Endothelial cell of umbilical vein (primary cell): ENCODE results near the gene RBM33. TPM values are rescaled to one million over a fixed set of nuclear protein-coding genes. Genes with fewer than 3 reads are reported as not detected.

Experiments used
- BruUV-seq: library from RNA; stranded (reverse); fragments of 400-500 nt; replicated peaks from 2 replicates; lab custom pipeline; 2021; lab: Mats Ljungman, UMichigan
- CTCF ChIA-PET: fragments of 300-600, 350-600 bp; sonication (Branson Sonifier 250); formaldehyde crosslinking; loops from one replicate; lab custom pipeline; 2021; ENCODE audit warnings: antibody characterized with exemption, inconsistent platforms; lab: Charles Lee
- POLR2A ChIA-PET: fragments of 300-600, 350-600 bp; sonication (Branson Sonifier 250); formaldehyde crosslinking; loops from one replicate; lab custom pipeline; 2021; ENCODE audit warnings: antibody characterized with exemption, inconsistent platforms; lab: Charles Lee
- DNase-seq: peaks from one replicate; pipeline ENCODE4 v3.0.0-alpha.2; 2011; ENCODE audit warnings: low read depth, low spot score
- FAIRE-seq: peaks from 2 replicates; lab custom pipeline; 2011; peaks lifted over from hg19 to GRCh38; lab: Jason Lieb, UNC
- H2AFZ ChIP-seq: 2 replicates; pipeline ENCODE4 v1.6.0; 2012; ENCODE audit warnings: low read depth, low read length, control low read depth, inconsistent platforms
- H3K27ac ChIP-seq: 2 replicates; pipeline ENCODE4 v1.5.1; 2011; ENCODE audit warnings: low read depth, mild to moderate bottlenecking, control low read depth, low read length, moderate library complexity; ENCODE audit not compliant: insufficient read depth
- H3K27me3 ChIP-seq, 2 experiments: 2 replicates each; pipeline versions ENCODE4 v1.6.0 to v1.6.1; 2011; ENCODE audit warnings: low read length in 2 of 2, mixed read lengths in 1 of 2; ENCODE audit not compliant: control insufficient read depth in 2 of 2, insufficient read depth in 2 of 2
- H3K36me3 ChIP-seq, 2 experiments: 2 replicates in 1 of 2; 3 replicates in 1 of 2; pipeline ENCODE4 v1.5.1; 2011; ENCODE audit warnings: low read length in 2 of 2, mild to moderate bottlenecking in 1 of 2, moderate library complexity in 1 of 2; ENCODE audit not compliant: control insufficient read depth in 2 of 2, insufficient read depth in 2 of 2; ENCODE audit errors: extremely low read depth in 1 of 2
- H3K4me1 ChIP-seq: 3 replicates; pipeline ENCODE4 v1.5.1; 2011; ENCODE audit warnings: mild to moderate bottlenecking, low read length; ENCODE audit not compliant: control insufficient read depth, insufficient read depth; ENCODE audit errors: extremely low read depth
- H3K4me2 ChIP-seq: 2 replicates; pipeline ENCODE4 v1.6.1; 2011; ENCODE audit warnings: low read length, control low read depth, mixed read lengths; ENCODE audit not compliant: insufficient read depth
- H3K4me3 ChIP-seq, 3 experiments: fragments of 200-600 bp in 1 of 3; sonication (generic), shearing (Covaris generic) in 1 of 3; replicated peaks in 1 of 3; 2 replicates each; pipeline ENCODE4 v1.5.1; 2011 to 2016; ENCODE audit warnings: control low read depth in 3 of 3, low read length in 3 of 3, mild to moderate bottlenecking in 2 of 3, inconsistent platforms in 1 of 3, low read depth in 1 of 3, moderate library complexity in 1 of 3; ENCODE audit not compliant: insufficient read depth in 1 of 3
- H3K79me2 ChIP-seq: 2 replicates; pipeline ENCODE4 v1.6.0; 2012; ENCODE audit warnings: low read length, inconsistent platforms; ENCODE audit not compliant: control insufficient read depth, insufficient read depth
- H3K9ac ChIP-seq: replicated peaks from 2 replicates; pipeline ENCODE3; 2011; ENCODE audit warnings: low read length, control low read depth; ENCODE audit not compliant: insufficient read depth; ENCODE audit errors: extremely low read depth
- H3K9me1 ChIP-seq: replicated peaks from 3 replicates; pipeline ENCODE4 v1.6.0; 2011; ENCODE audit warnings: mild to moderate bottlenecking, low read length; ENCODE audit not compliant: control insufficient read depth, insufficient read depth; ENCODE audit errors: extremely low read depth
- H3K9me3 ChIP-seq: replicated peaks from 2 replicates; pipeline ENCODE4 v1.5.1; 2012; ENCODE audit warnings: low read length, inconsistent platforms; ENCODE audit not compliant: control insufficient read depth, insufficient read depth
- H4K20me1 ChIP-seq: replicated peaks from 2 replicates; pipeline ENCODE3; 2011; ENCODE audit warnings: mild to moderate bottlenecking, low read length; ENCODE audit not compliant: control insufficient read depth, insufficient read depth; ENCODE audit errors: extremely low read depth
- CTCF ChIP-seq, 2 donors: IDR thresholded peaks; 1 replicate in 1 of 2; 2 replicates in 1 of 2; pipeline ENCODE4 v1.5.1; 2011; ENCODE audit warnings: low read length in 2 of 2, mild to moderate bottlenecking in 2 of 2, moderate library complexity in 2 of 2, control low read depth in 1 of 2, inconsistent platforms in 1 of 2, low read depth in 1 of 2; ENCODE audit not compliant: insufficient read depth in 1 of 2; ENCODE audit errors: extremely low read depth in 1 of 2
- EZH2 ChIP-seq: IDR thresholded peaks from 2 replicates; pipeline ENCODE4 v1.6.1; 2012; ENCODE audit warnings: borderline replicate concordance, low read depth, mild to moderate bottlenecking, moderate library complexity, low read length, inconsistent platforms; ENCODE audit not compliant: severe bottlenecking
- FOS ChIP-seq: IDR thresholded peaks from 2 replicates; pipeline ENCODE4 v1.6.1; 2011; ENCODE audit warnings: mild to moderate bottlenecking, low read length, moderate library complexity, borderline replicate concordance; ENCODE audit not compliant: insufficient read depth
- GATA2 ChIP-seq: IDR thresholded peaks from 2 replicates; pipeline ENCODE4 v1.7.0; 2011; ENCODE audit warnings: low read depth, mild to moderate bottlenecking, moderate library complexity, mixed read lengths, low read length; ENCODE audit not compliant: insufficient read length, insufficient read depth
- JUN ChIP-seq: IDR thresholded peaks from 2 replicates; pipeline ENCODE4 v1.6.1; 2011; ENCODE audit warnings: borderline replicate concordance, low read depth; ENCODE audit not compliant: insufficient read length, insufficient read depth
- MAX ChIP-seq: IDR thresholded peaks from 2 replicates; pipeline ENCODE4 v1.6.1; 2011; ENCODE audit not compliant: insufficient read depth, insufficient read length
- MYC ChIP-seq: IDR thresholded peaks from one replicate; pipeline ENCODE4 v1.6.1; 2011; ENCODE audit warnings: mild to moderate bottlenecking, low read depth, low read length
- POLR2A ChIP-seq: IDR thresholded peaks from 2 replicates; pipeline ENCODE4 v1.6.1; 2012; ENCODE audit warnings: low read depth, mild to moderate bottlenecking, control low read depth, low read length
- POLR2AphosphoS5 ChIP-seq: IDR thresholded peaks from 2 replicates; pipeline ENCODE4 v1.6.1; 2012; ENCODE audit warnings: low read depth, mild to moderate bottlenecking, control low read depth, low read length, moderate library complexity; ENCODE audit not compliant: insufficient read depth
- dilution Hi-C: fragments of 300-500 bp; cut with MboI; formaldehyde crosslinking; loops from one replicate; pipeline ENCODE4 v1.15.0; 2019; ENCODE audit warnings: low sequenced_read_pairs; ENCODE audit not compliant: extremely low pct_ligation_motif_present
- intact Hi-C: fragments of 100-400 bp; cut with micrococcal nuclease; formaldehyde crosslinking; loops from one replicate; pipeline ENCODE4 v1.10.0; 2022
- polyA plus RNA-seq, 4 experiments: library from polyadenylated mRNA; depleted of rRNA in 3 of 4; stranded (reverse) in 3 of 4; unstranded in 1 of 4; fragments of >200 nt; gene quantifications; 2 replicates each; pipeline versions ENCODE4 v1.2.1 to v1.2.3, GENCODE V29; 2011 to 2012; ENCODE audit warnings: missing spikeins in 1 of 4
- total RNA-seq: library from RNA; stranded (reverse); gene quantifications from 2 replicates; pipeline ENCODE4 v1.2.3, GENCODE V29; 2021

The RBM33 gene
- total and polyA plus RNA-seq, 2 donors (not counting 3 experiments of a cell fraction or from before 2014, with no cell fraction given): 16.2 to 68.2 TPM

- no peak overlapping the region for H2AFZ ChIP-seq
- H3K27ac ChIP-seq: no peak overlapping the region
- dilution Hi-C loops (no loop called here), intact Hi-C loops (no loop called here)
- ChIA-PET CTCF (interaction anchor here (1.0 to 1.4 kb wide), 2 partner anchors 10 to 61 kb away, joined by 3 to 4 read pairs; no protein-coding TSS in a partner anchor), POLR2A (no interaction called here)
- peaks cover 23% of the 10 kb centered on the region for H4K20me1 ChIP-seq
- H3K9ac ChIP-seq: no peak overlapping the region
- no peak overlapping the region for H3K4me3 ChIP-seq
- no peaks in the 10 kb centered on the region for H3K9me3 ChIP-seq
- no peaks in the 10 kb centered on the region for H3K36me3 ChIP-seq
- peaks cover 97% of the 10 kb centered on the region for H3K79me2 ChIP-seq
- DNase-seq (no peak), FAIRE-seq (peak; percentile 24)
- no peaks in the 10 kb centered on the region for H3K27me3 ChIP-seq
- no peaks in the 10 kb centered on the region for H3K9me1 ChIP-seq
- TF ChIP-seq GATA2 (no peak), JUN (peak; percentile 51), FOS (peak; percentile 45)
- no peaks in the 10 kb centered on the region for H3K4me1 ChIP-seq
- BruUV-seq: no TSS peak
- no peak overlapping the region for H3K4me2 ChIP-seq
These were observed 15.7 kb downstream of the RBM33 start for GRCh38 chr7:155660059-155660757.

GRCh38 chr7:155660758-155661093, 16.3 kb downstream of the RBM33 start:
- H3K79me2 ChIP-seq: peaks cover 95% of the 10 kb centered on the region
- H4K20me1 ChIP-seq: peaks cover 22% of the 10 kb centered on the region
- no peak overlapping the region for H2AFZ ChIP-seq
- ChIA-PET CTCF (no interaction called here), POLR2A (no interaction called here)
- intact Hi-C loops (no loop called here), dilution Hi-C loops (no loop called here)
- H3K9me1 ChIP-seq: no peaks in the 10 kb centered on the region
- H3K27me3 ChIP-seq: no peaks in the 10 kb centered on the region
- H3K9ac ChIP-seq: no peak overlapping the region
- no peak overlapping the region for H3K4me3 ChIP-seq
- H3K4me2 ChIP-seq: no peak overlapping the region
- FAIRE-seq (no peak), DNase-seq (no peak)
- H3K4me1 ChIP-seq: peaks cover 5% of the 10 kb centered on the region
- TF ChIP-seq JUN (no peak), CTCF (IDR thresholded peaks at IDR 0.05; ENCODE audit: extremely low read depth in 1 of 2, insufficient read depth in 1 of 2, low read depth in 1 of 2, low read length in 2 of 2) (no peak), MAX (no peak), FOS (no peak), POLR2AphosphoS5 (no peak), POLR2A (no peak), EZH2 (no peak), MYC (no peak), GATA2 (no peak)
- H3K36me3 ChIP-seq: no peaks in the 10 kb centered on the region
- no peaks in the 10 kb centered on the region for H3K9me3 ChIP-seq
- no peak overlapping the region for H3K27ac ChIP-seq
- no TSS peak for BruUV-seq
